ENCODE data around the gene CEP128.

The CEP128 gene

GRCh38 chr14:80560800-80561657 is 380.5 kb downstream of the CEP128 start:
- H3K36me3 ChIP-seq (ENCODE audit: control insufficient read depth in 2 of 2, insufficient read depth in 1 of 2, low read length in 2 of 2): no peaks in the 10 kb centered on the region
- no peaks in the 10 kb centered on the region for H3K9me3 ChIP-seq (ENCODE audit: control insufficient read depth, insufficient read depth, low read depth, low read length)
- TF ChIP-seq KLF8 (tag by site-specific recombination; IDR thresholded peaks at IDR 0.05) (no peak), GLIS2 (tag by site-specific recombination; IDR thresholded peaks at IDR 0.05) (no peak), ZNF621 (tag by site-specific recombination; IDR thresholded peaks at IDR 0.05) (no peak), ZEB2 (tag by site-specific recombination; IDR thresholded peaks at IDR 0.05) (no peak), ZNF596 (tag by site-specific recombination; IDR thresholded peaks at IDR 0.05) (no peak), ZNF366 (tag by site-specific recombination; conservative IDR thresholded peaks at IDR 0.05) (no peak), KLF7 (tag by site-specific recombination; IDR thresholded peaks at IDR 0.05; ENCODE audit: borderline replicate concordance) (no peak), KLF10 (tag by site-specific recombination; IDR thresholded peaks at IDR 0.05) (no peak), ZXDB (tag by site-specific recombination; IDR thresholded peaks at IDR 0.05) (no peak), GLI2 (tag by site-specific recombination; IDR thresholded peaks at IDR 0.05; ENCODE audit: borderline replicate concordance, low read depth) (no peak), ZNF2 (tag by site-specific recombination; IDR thresholded peaks at IDR 0.05) (no peak)
- TF ChIP-seq, protein P1, sequence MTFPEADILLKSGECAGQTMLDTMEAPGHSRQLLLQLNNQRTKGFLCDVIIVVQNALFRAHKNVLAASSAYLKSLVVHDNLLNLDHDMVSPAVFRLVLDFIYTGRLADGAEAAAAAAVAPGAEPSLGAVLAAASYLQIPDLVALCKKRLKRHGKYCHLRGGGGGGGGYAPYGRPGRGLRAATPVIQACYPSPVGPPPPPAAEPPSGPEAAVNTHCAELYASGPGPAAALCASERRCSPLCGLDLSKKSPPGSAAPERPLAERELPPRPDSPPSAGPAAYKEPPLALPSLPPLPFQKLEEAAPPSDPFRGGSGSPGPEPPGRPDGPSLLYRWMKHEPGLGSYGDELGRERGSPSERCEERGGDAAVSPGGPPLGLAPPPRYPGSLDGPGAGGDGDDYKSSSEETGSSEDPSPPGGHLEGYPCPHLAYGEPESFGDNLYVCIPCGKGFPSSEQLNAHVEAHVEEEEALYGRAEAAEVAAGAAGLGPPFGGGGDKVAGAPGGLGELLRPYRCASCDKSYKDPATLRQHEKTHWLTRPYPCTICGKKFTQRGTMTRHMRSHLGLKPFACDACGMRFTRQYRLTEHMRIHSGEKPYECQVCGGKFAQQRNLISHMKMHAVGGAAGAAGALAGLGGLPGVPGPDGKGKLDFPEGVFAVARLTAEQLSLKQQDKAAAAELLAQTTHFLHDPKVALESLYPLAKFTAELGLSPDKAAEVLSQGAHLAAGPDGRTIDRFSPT (tag by site-specific recombination; IDR thresholded peaks at IDR 0.05): no peak
- TF ChIP-seq, protein P2, sequence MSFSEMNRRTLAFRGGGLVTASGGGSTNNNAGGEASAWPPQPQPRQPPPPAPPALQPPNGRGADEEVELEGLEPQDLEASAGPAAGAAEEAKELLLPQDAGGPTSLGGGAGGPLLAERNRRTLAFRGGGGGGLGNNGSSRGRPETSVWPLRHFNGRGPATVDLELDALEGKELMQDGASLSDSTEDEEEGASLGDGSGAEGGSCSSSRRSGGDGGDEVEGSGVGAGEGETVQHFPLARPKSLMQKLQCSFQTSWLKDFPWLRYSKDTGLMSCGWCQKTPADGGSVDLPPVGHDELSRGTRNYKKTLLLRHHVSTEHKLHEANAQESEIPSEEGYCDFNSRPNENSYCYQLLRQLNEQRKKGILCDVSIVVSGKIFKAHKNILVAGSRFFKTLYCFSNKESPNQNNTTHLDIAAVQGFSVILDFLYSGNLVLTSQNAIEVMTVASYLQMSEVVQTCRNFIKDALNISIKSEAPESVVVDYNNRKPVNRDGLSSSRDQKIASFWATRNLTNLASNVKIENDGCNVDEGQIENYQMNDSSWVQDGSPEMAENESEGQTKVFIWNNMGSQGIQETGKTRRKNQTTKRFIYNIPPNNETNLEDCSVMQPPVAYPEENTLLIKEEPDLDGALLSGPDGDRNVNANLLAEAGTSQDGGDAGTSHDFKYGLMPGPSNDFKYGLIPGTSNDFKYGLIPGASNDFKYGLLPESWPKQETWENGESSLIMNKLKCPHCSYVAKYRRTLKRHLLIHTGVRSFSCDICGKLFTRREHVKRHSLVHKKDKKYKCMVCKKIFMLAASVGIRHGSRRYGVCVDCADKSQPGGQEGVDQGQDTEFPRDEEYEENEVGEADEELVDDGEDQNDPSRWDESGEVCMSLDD (tag by site-specific recombination; IDR thresholded peaks at IDR 0.05): no peak
- POLR2A ChIA-PET: no interaction called here
- no peaks in the 10 kb centered on the region for H3K4me1 ChIP-seq (ENCODE audit: control insufficient read depth, insufficient read depth, low read length)
- no peak overlapping the region for H3K4me3 ChIP-seq (ENCODE audit: low read depth, low read length)
- H3K27ac ChIP-seq (ENCODE audit: extremely low read depth, low read depth, low read length): no peak overlapping the region
- CTCF ChIA-PET: no interaction called here

DNA sequence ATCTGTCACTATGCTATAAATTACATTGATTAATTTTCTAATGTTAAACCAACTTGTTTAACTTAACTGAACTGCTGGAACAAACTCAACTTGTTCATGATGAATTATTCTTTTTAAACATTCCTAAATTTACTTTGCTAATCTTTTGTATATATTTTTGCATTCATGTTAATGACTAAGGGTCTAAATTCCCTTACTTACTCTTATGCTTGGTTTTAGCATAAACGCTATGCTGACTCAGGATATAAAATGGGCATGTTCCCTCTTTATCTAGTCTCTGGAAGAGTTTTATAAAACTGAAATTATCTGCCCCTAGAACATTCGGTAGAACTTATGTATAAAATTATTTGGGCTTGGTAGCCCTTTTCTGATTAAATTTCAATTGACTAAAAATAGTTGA is 387.4 kb downstream of the CEP128 start:
- Histone ChIP-seq H3K4me3 (ENCODE audit: low read depth, low read length) (no peak overlapping the region), H3K27ac (ENCODE audit: extremely low read depth, low read depth, low read length) (no peak overlapping the region), H3K36me3 (ENCODE audit: control insufficient read depth in 2 of 2, insufficient read depth in 1 of 2, low read length in 2 of 2) (no peaks in the 10 kb centered on the region), H3K4me1 (ENCODE audit: control insufficient read depth, insufficient read depth, low read length) (no peaks in the 10 kb centered on the region), H3K9me3 (ENCODE audit: control insufficient read depth, insufficient read depth, low read depth, low read length) (no peaks in the 10 kb centered on the region)
- ChIA-PET POLR2A (no interaction called here), CTCF (no interaction called here)
- TF ChIP-seq, protein P3, sequence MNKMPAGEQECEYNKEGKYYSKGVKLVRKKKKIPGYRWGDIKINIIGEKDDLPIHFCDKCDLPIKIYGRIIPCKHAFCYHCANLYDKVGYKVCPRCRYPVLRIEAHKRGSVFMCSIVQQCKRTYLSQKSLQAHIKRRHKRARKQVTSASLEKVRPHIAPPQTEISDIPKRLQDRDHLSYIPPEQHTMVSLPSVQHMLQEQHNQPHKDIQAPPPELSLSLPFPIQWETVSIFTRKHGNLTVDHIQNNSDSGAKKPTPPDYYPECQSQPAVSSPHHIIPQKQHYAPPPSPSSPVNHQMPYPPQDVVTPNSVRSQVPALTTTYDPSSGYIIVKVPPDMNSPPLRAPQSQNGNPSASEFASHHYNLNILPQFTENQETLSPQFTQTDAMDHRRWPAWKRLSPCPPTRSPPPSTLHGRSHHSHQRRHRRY (tag by site-specific recombination; IDR thresholded peaks at IDR 0.05): no peak
- TF ChIP-seq MEIS1 (CRISPR knock-in tag; IDR thresholded peaks at IDR 0.05; ENCODE audit: borderline replicate concordance) (no peak), ZNF155 (tag by site-specific recombination; IDR thresholded peaks at IDR 0.05) (no peak), ZNF670 (tag by site-specific recombination; IDR thresholded peaks at IDR 0.05; ENCODE audit: low read depth) (no peak), ZNF112 (tag by site-specific recombination; IDR thresholded peaks at IDR 0.05) (no peak)

Measured in HEK293 (cell line).